Measurements from ENCODE around the gene VPS13D.

The VPS13D gene

DNA sequence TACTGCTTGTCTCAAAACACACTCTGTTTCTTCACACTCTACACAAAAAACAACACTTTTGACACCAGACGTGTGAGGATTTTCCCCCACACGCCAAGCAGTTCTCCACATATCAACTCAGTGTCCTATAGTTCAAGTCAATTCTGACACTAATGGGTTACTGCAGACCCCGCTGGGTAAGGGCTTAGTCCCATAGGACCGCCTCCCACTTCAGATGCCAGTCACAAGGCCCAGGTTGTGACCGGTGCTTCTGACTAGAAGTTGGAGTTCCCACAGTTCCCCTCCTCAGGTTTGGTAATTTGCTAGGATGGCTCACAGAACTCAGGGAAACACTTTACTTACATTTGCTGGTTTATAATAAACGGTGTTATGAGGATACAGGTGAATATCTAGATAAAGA, 19.9 kb downstream of the VPS13D start:
- TF ChIP-seq, protein P1, sequence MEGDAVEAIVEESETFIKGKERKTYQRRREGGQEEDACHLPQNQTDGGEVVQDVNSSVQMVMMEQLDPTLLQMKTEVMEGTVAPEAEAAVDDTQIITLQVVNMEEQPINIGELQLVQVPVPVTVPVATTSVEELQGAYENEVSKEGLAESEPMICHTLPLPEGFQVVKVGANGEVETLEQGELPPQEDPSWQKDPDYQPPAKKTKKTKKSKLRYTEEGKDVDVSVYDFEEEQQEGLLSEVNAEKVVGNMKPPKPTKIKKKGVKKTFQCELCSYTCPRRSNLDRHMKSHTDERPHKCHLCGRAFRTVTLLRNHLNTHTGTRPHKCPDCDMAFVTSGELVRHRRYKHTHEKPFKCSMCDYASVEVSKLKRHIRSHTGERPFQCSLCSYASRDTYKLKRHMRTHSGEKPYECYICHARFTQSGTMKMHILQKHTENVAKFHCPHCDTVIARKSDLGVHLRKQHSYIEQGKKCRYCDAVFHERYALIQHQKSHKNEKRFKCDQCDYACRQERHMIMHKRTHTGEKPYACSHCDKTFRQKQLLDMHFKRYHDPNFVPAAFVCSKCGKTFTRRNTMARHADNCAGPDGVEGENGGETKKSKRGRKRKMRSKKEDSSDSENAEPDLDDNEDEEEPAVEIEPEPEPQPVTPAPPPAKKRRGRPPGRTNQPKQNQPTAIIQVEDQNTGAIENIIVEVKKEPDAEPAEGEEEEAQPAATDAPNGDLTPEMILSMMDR (IDR thresholded peaks at IDR 0.05): no peak
- H3K9me3 ChIP-seq: no peaks in the 10 kb centered on the region
- H3K27me3 ChIP-seq: no peaks in the 10 kb centered on the region
- H3K27ac ChIP-seq: no peak overlapping the region
- no peak overlapping the region for H3K4me3 ChIP-seq (ENCODE audit: low read depth in 1 of 2, low read length in 1 of 2)
- no peaks in the 10 kb centered on the region for H3K4me1 ChIP-seq (ENCODE audit: control insufficient read depth in 1 of 2, insufficient read depth in 1 of 2, low read depth in 1 of 2, low read length in 1 of 2)
- H3K36me3 ChIP-seq: peaks cover 83% of the 10 kb centered on the region

DNA sequence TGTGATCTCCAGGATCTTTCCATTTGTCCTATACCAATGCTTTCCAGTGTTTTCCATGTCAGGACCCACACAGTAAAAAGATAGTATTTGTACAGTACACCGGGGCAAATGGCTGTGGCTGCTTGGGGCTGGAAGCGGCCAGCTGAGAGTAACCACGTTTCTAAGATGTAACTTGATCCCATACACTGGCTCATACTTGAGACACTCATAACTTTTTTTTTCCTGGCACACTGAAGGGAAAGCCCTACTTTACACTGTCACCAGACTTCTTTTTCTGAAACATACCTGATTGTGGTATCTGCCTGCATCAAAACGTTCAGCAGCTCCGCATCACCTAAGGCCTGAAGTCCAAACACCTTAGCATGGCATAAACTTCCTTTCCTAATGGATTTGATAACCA, 21.6 kb downstream of the VPS13D start:
- Histone ChIP-seq H3K4me3 (ENCODE audit: low read depth in 1 of 2, low read length in 1 of 2) (no peak overlapping the region), H3K4me1 (ENCODE audit: control insufficient read depth in 1 of 2, insufficient read depth in 1 of 2, low read depth in 1 of 2, low read length in 1 of 2) (peaks cover 7 to 9% of the 10 kb centered on the region in 2 experiments), H3K27me3 (no peaks in the 10 kb centered on the region), H3K27ac (no peak overlapping the region), H3K9me3 (no peaks in the 10 kb centered on the region), H3K36me3 (peaks cover 75% of the 10 kb centered on the region)
- TF ChIP-seq, protein P1 (IDR thresholded peaks at IDR 0.05): no peak

DNA sequence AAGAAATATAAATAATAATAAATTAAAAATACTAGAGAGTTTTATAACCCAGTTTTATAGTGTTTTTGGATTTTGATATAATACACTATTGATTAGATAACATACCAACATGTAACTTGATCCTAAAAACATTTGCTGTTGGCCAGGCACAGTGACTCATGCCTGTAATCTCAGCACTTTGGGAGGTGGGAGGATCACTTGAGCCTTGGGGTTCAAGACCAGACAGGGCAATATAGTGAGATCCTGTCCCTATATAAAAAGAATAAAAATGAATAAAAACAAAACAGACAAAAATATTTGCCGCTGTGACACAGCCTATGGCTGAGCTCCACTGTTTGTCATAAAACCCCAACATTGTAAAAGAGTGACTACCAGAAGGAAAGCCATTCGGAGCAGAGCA, 26.1 kb downstream of the VPS13D start:
- peaks cover 82% of the 10 kb centered on the region for H3K36me3 ChIP-seq
- no peak overlapping the region for H3K4me3 ChIP-seq (ENCODE audit: low read depth in 1 of 2, low read length in 1 of 2)
- TF ChIP-seq, protein P1 (IDR thresholded peaks at IDR 0.05): no peak
- no peak overlapping the region for H3K27ac ChIP-seq
- H3K9me3 ChIP-seq: no peaks in the 10 kb centered on the region
- no peaks in the 10 kb centered on the region for H3K27me3 ChIP-seq
- peaks cover 7 to 9% of the 10 kb centered on the region in 2 experiments for H3K4me1 ChIP-seq (ENCODE audit: control insufficient read depth in 1 of 2, insufficient read depth in 1 of 2, low read depth in 1 of 2, low read length in 1 of 2)

DNA sequence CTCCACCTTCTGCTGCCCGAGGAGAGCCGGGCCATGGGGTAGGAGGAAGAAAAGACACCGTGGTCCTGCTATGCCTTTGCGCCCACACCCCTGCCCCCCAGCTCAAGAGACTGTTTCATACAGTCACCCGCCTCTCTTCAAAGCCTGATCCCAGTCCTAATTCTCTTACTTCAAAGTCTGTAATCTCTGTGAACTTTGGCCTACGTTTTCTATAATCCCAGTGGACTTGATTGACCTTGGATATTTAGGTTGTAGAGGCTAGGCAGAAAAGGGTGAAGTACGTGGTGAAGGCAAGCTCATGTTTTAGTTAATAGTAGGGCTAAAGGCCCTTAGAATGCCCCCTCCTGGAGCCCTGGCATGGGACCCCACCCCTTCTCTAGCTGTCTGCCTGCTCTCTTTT, 28.4 kb downstream of the VPS13D start:
- TF ChIP-seq, protein P1 (IDR thresholded peaks at IDR 0.05): no peak
- H3K27me3 ChIP-seq: no peaks in the 10 kb centered on the region
- H3K9me3 ChIP-seq: no peaks in the 10 kb centered on the region
- H3K27ac ChIP-seq: no peak overlapping the region
- H3K4me3 ChIP-seq (ENCODE audit: low read depth in 1 of 2, low read length in 1 of 2): no peak overlapping the region
- H3K36me3 ChIP-seq: peaks cover 87% of the 10 kb centered on the region
- H3K4me1 ChIP-seq (ENCODE audit: control insufficient read depth in 1 of 2, insufficient read depth in 1 of 2, low read depth in 1 of 2, low read length in 1 of 2): peaks cover 7 to 9% of the 10 kb centered on the region in 2 experiments

DNA sequence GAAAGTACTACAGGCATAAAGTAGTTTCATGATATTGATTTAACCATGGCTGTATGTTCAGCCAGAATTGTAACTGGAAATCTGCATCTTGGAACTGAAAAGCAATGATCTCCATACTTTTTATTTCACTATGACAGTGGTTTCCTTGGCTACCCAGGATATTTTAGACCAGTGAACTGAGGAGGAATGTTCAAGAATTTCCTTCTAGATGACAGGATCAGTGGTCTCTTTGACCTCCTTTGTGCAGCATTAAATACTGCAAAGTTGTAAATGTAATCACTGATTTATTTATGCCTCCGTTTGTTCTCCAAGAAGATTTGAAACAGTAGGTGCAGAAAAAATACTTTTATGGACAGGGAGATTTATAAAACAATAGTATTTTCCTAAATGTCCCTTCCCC, 39.5 kb downstream of the VPS13D start:
- Histone ChIP-seq H3K4me1 (ENCODE audit: control insufficient read depth in 1 of 2, insufficient read depth in 1 of 2, low read depth in 1 of 2, low read length in 1 of 2) (no peaks in the 10 kb centered on the region), H3K27me3 (no peaks in the 10 kb centered on the region), H3K36me3 (peaks cover 96% of the 10 kb centered on the region), H3K4me3 (ENCODE audit: low read depth in 1 of 2, low read length in 1 of 2) (no peak overlapping the region), H3K9me3 (no peaks in the 10 kb centered on the region), H3K27ac (no peak overlapping the region)
- TF ChIP-seq, protein P1 (IDR thresholded peaks at IDR 0.05): no peak

DNA sequence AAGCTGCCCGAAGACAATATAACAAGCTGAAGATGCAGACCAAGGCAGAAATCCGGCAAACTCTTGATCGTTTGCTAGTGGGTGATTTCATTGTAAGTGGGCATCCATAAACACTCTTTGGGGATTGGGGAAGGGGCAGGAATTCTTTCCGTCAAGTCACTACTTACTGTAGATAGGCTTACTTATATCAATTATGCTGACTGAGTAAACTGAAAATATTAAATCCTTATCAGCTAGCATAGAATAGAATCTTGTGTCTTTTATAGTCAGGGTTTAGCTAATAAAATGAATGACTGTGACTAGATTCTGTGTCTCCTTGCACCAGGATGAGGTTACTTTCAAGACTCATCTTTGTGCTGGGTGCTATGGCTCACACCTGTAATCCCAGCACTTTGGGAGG, 41.2 kb downstream of the VPS13D start:
- Histone ChIP-seq H3K4me3 (ENCODE audit: low read depth in 1 of 2, low read length in 1 of 2) (no peak overlapping the region), H3K4me1 (ENCODE audit: control insufficient read depth in 1 of 2, insufficient read depth in 1 of 2, low read depth in 1 of 2, low read length in 1 of 2) (no peaks in the 10 kb centered on the region), H3K27ac (no peak overlapping the region), H3K36me3 (peaks cover 98% of the 10 kb centered on the region), H3K9me3 (no peaks in the 10 kb centered on the region), H3K27me3 (no peaks in the 10 kb centered on the region)
- TF ChIP-seq, protein P1 (IDR thresholded peaks at IDR 0.05): no peak
